CD14-positive monocyte (primary cell): ENCODE data around the gene ADGRL3. TPM values are rescaled to one million over a fixed set of nuclear protein-coding genes. Genes with fewer than 3 reads are reported as not detected.

Experiments
- DNase-seq, 3 donors: peaks; one replicate each; pipeline ENCODE4 v3.0.0-alpha.2; 2011 to 2022
- H2AFZ ChIP-seq: 2 replicates; pipeline ENCODE4 v1.6.0; 2012; ENCODE audit warnings: mild to moderate bottlenecking, low read depth, low read length, inconsistent platforms; ENCODE audit not compliant: insufficient read depth, poor library complexity, severe bottlenecking
- H3K27ac ChIP-seq, 2 donors: 1 replicate in 1 of 2; 2 replicates in 1 of 2; pipeline ENCODE4 v1.5.1; 2012 to 2013; ENCODE audit warnings: low read length in 2 of 2, control low read depth in 1 of 2, inconsistent platforms in 1 of 2, low read depth in 1 of 2, mild to moderate bottlenecking in 1 of 2
- H3K27me3 ChIP-seq, 2 donors: one replicate each; pipeline versions ENCODE4 v1.6.0 to v1.6.1; 2011 to 2013; ENCODE audit warnings: low read length in 2 of 2; ENCODE audit not compliant: control insufficient read depth in 2 of 2, insufficient read depth in 2 of 2
- H3K36me3 ChIP-seq, 2 donors: replicated peaks in 1 of 2; 1 replicate in 1 of 2; 2 replicates in 1 of 2; pipeline versions ENCODE4 v1.5.1 to v1.6.1; 2012 to 2013; ENCODE audit warnings: low read length in 2 of 2, control low read depth in 1 of 2, inconsistent platforms in 1 of 2, mild to moderate bottlenecking in 1 of 2; ENCODE audit not compliant: insufficient read depth in 2 of 2, control insufficient read depth in 1 of 2
- H3K4me1 ChIP-seq, 2 donors: 1 replicate in 1 of 2; 2 replicates in 1 of 2; pipeline versions ENCODE4 v1.5.1 to v1.6.1; 2012 to 2013; ENCODE audit warnings: low read length in 2 of 2, control low read depth in 1 of 2, inconsistent platforms in 1 of 2, mild to moderate bottlenecking in 1 of 2, moderate library complexity in 1 of 2; ENCODE audit not compliant: insufficient read depth in 2 of 2, control insufficient read depth in 1 of 2
- H3K4me2 ChIP-seq: replicated peaks from 2 replicates; pipeline ENCODE3; 2012; ENCODE audit warnings: low read length, moderate library complexity, mild to moderate bottlenecking; ENCODE audit not compliant: poor library complexity, severe bottlenecking; ENCODE audit errors: extremely low read depth
- H3K4me3 ChIP-seq, 3 experiments: fragments of 200-600 bp in 1 of 3; sonication (generic) in 1 of 3; replicated peaks in 1 of 3; 1 replicate in 2 of 3; 2 replicates in 1 of 3; pipeline ENCODE4 v1.5.1; 2011 to 2013; ENCODE audit warnings: low read length in 3 of 3, mild to moderate bottlenecking in 3 of 3, control low read depth in 2 of 3, low read depth in 2 of 3, inconsistent platforms in 1 of 3, moderate library complexity in 1 of 3
- H3K79me2 ChIP-seq: 2 replicates; pipeline ENCODE4 v1.6.0; 2012; ENCODE audit warnings: mild to moderate bottlenecking, control low read depth, inconsistent platforms, low read length, moderate library complexity; ENCODE audit not compliant: insufficient read depth
- H3K9ac ChIP-seq: 2 replicates; pipeline ENCODE4 v1.6.0; 2017; ENCODE audit warnings: low read length, mild to moderate bottlenecking; ENCODE audit not compliant: insufficient read depth, poor library complexity, severe bottlenecking
- H3K9me3 ChIP-seq, 2 donors: replicated peaks in 1 of 2; 1 replicate in 1 of 2; 2 replicates in 1 of 2; pipeline versions ENCODE4 v1.5.1 to v1.6.1; 2012 to 2013; ENCODE audit warnings: low read length in 2 of 2, control low read depth in 1 of 2; ENCODE audit not compliant: control insufficient read depth in 1 of 2, insufficient read depth in 1 of 2
- H4K20me1 ChIP-seq: 2 replicates; pipeline ENCODE4 v1.6.0; 2012; ENCODE audit warnings: mild to moderate bottlenecking, low read length, control low read depth, moderate library complexity; ENCODE audit not compliant: insufficient read depth
- H3K27ac Mint-ChIP-seq, 7 donors: one replicate each; pipeline ENCODE4 v1.8.0; 2020; ENCODE audit warnings: mild to moderate bottlenecking in 7 of 7, mixed read lengths in 7 of 7, moderate library complexity in 6 of 7, inconsistent platforms in 2 of 7
- H3K27me3 Mint-ChIP-seq, 3 donors: one replicate each; pipeline ENCODE4 v1.8.0; 2021 to 2022; ENCODE audit warnings: low read depth in 3 of 3, mild to moderate bottlenecking in 3 of 3, mixed read lengths in 3 of 3, moderate library complexity in 3 of 3, inconsistent platforms in 1 of 3
- H3K36me3 Mint-ChIP-seq, 2 donors: one replicate each; pipeline ENCODE4 v1.8.0; 2020; ENCODE audit warnings: mixed read lengths in 2 of 2, inconsistent platforms in 1 of 2, mild to moderate bottlenecking in 1 of 2
- H3K4me1 Mint-ChIP-seq: one replicate; pipeline ENCODE4 v1.8.0; 2020; ENCODE audit warnings: mild to moderate bottlenecking, mixed read lengths
- H3K4me3 Mint-ChIP-seq, 2 donors: one replicate each; pipeline ENCODE4 v1.8.0; 2020; ENCODE audit warnings: mild to moderate bottlenecking in 2 of 2, mixed read lengths in 2 of 2, moderate library complexity in 1 of 2
- H3K9me3 Mint-ChIP-seq, 7 donors: one replicate each; pipeline ENCODE4 v1.8.0; 2020 to 2022; ENCODE audit warnings: mixed read lengths in 7 of 7, mild to moderate bottlenecking in 6 of 7, moderate library complexity in 6 of 7, inconsistent platforms in 2 of 7
- CTCF ChIP-seq: fragments of 200-600 bp; IDR thresholded peaks from one replicate; pipeline ENCODE4 v1.8.0; 2022; ENCODE audit warnings: antibody characterized with exemption, mild to moderate bottlenecking
- WGBS: methylation state at CpG from one replicate; pipeline ENCODE4 v1.1.5; 2013; ENCODE audit warnings: missing lambda C conversion rate; ENCODE audit not compliant: insufficient coverage; 5-methylcytosine and 5-hydroxymethylcytosine counted together
- intact Hi-C, 2 donors: fragments of 100-400 bp; cut with micrococcal nuclease; formaldehyde crosslinking; loops; one replicate each; pipeline versions ENCODE4 v1.15.0 to v1.15.1; 2023
- polyA plus RNA-seq, 3 donors: library from polyadenylated mRNA; depleted of rRNA in 1 of 3; unstranded in 2 of 3; stranded (reverse) in 1 of 3; fragments of 300-500 nt in 2 of 3; fragments of >200 nt in 1 of 3; fragmentation: Illumina TruSeq in 2 of 3; gene quantifications; 1 replicate in 2 of 3; 2 replicates in 1 of 3; pipeline ENCODE4 v1.2.3, GENCODE V29; 2012 to 2021

Gene ADGRL3
- polyA plus RNA-seq, 3 donors, result not detected

GRCh38 chr4:62030958-62031357 lies 830.8 kb downstream of the ADGRL3 start:
- Histone ChIP-seq H3K4me1 (no peaks in the 10 kb centered on the region), H3K27me3 (no peaks in the 10 kb centered on the region), H3K4me2 (no peak overlapping the region), H3K27ac (no peak overlapping the region), H3K36me3 (no peaks in the 10 kb centered on the region), H2AFZ (no peak overlapping the region), H3K9ac (no peak overlapping the region), H3K4me3 (no peak overlapping the region), H3K9me3 (no peaks in the 10 kb centered on the region), H4K20me1 (no peaks in the 10 kb centered on the region), H3K79me2 (no peaks in the 10 kb centered on the region)
- H3K4me1 Mint-ChIP-seq, result no peaks in the 10 kb centered on the region
- no peaks in the 10 kb centered on the region for H3K27me3 Mint-ChIP-seq
- no CpG with 5 or more reads among the region's 2 CpGs for WGBS
- no peak overlapping the region for H3K27ac Mint-ChIP-seq
- H3K36me3 Mint-ChIP-seq, result no peaks in the 10 kb centered on the region
- intact Hi-C loops, result no loop called here
- H3K9me3 Mint-ChIP-seq, result peaks cover 0 to 1% (median 0%) of the 10 kb centered on the region in 7 donors
- no peak overlapping the region for H3K4me3 Mint-ChIP-seq
- no peak for TF ChIP-seq CTCF
- no peak for DNase-seq

- H3K36me3 Mint-ChIP-seq, result no peaks in the 10 kb centered on the region
Observed at GRCh38 chr4:62037571-62037970, 837.4 kb downstream of the ADGRL3 start.

More at GRCh38 chr4:62037571-62037970, 837.4 kb downstream of the ADGRL3 start:
- Histone ChIP-seq H4K20me1 (no peaks in the 10 kb centered on the region), H3K4me1 (no peaks in the 10 kb centered on the region), H3K27ac (no peak overlapping the region), H3K4me3 (no peak overlapping the region), H3K79me2 (no peaks in the 10 kb centered on the region), H3K36me3 (no peaks in the 10 kb centered on the region), H3K9me3 (no peaks in the 10 kb centered on the region), H3K4me2 (no peak overlapping the region), H3K9ac (no peak overlapping the region), H2AFZ (no peak overlapping the region), H3K27me3 (no peaks in the 10 kb centered on the region)
- TF ChIP-seq CTCF, result no peak
- Mint-ChIP-seq H3K4me1 (no peaks in the 10 kb centered on the region), H3K27ac (no peak overlapping the region), H3K9me3 (peaks cover 0 to 2% (median 0%) of the 10 kb centered on the region in 7 donors), H3K27me3 (no peaks in the 10 kb centered on the region), H3K4me3 (no peak overlapping the region)
- WGBS, result 93% methylated on average over 2 of the region's 5 CpGs
- intact Hi-C loops, result no loop called here
- DNase-seq, result no peak
